HepG2 (cell line): ENCODE data around the gene GPS1. TPM values are rescaled to one million over a fixed set of nuclear protein-coding genes. Genes with fewer than 3 reads are reported as not detected.
A peak's percentile ranks its signal among the peaks of the same experiment; 100 is the strongest.

Experiments used
- MAF1 ChIP-seq: sonication (generic); formaldehyde crosslinking; IDR thresholded peaks from 2 replicates; pipeline ENCODE4 v1.5.0; 2020; ENCODE audit warnings: missing genetic modification reagents, borderline replicate concordance
- MEIS1 ChIP-seq: sonication (generic); formaldehyde crosslinking; IDR thresholded peaks from 2 replicates; pipeline ENCODE4 v1.9.0; 2021; ENCODE audit warnings: mild to moderate bottlenecking, missing genetic modification reagents, moderate library complexity, borderline replicate concordance
- NFE2 ChIP-seq: sonication (generic); formaldehyde crosslinking; IDR thresholded peaks from 2 replicates; pipeline ENCODE4 v1.4.0; 2020; ENCODE audit warnings: missing genetic modification reagents
- XBP1 ChIP-seq: sonication (generic); formaldehyde crosslinking; IDR thresholded peaks from 2 replicates; pipeline ENCODE4 v1.5.0; 2020; ENCODE audit warnings: missing genetic modification reagents
- ZFYVE20 ChIP-seq: sonication (generic); formaldehyde crosslinking; IDR thresholded peaks from 2 replicates; pipeline ENCODE4 v1.8.0; 2023; ENCODE audit warnings: low read depth, mild to moderate bottlenecking, moderate library complexity, missing genetic modification reagents, borderline replicate concordance
- ZNF746 ChIP-seq: sonication (generic); formaldehyde crosslinking; IDR thresholded peaks from 2 replicates; pipeline ENCODE4 v1.8.0; 2022; ENCODE audit warnings: mild to moderate bottlenecking, missing genetic modification reagents
- polyA plus RNA-seq, 8 experiments: library from polyadenylated mRNA; depleted of rRNA in 3 of 8; stranded (reverse) in 7 of 8; unstranded in 1 of 8; fragments of >200 nt; fragmentation: Illumina TruSeq in 4 of 8; extraction: Trizol in 4 of 8; gene quantifications; 2 replicates each; pipeline versions ENCODE4 v1.2.1 to v1.2.3, GENCODE V29; 2011 to 2016; ENCODE audit warnings: low read depth in 4 of 8, missing spikeins in 1 of 8, mixed read lengths in 1 of 8; ENCODE audit not compliant: insufficient read depth in 1 of 8
- total RNA-seq, 5 experiments: library from RNA; depleted of rRNA; stranded (reverse); fragments of >200 nt; fragmentation: Illumina TruSeq; extraction: Trizol; gene quantifications; 2 replicates each; pipeline ENCODE4 v1.2.3, GENCODE V29; 2016; ENCODE audit warnings: low read depth in 1 of 5
- TF ChIP-seq, protein P1 (sequence below): sonication (generic); formaldehyde crosslinking; conservative IDR thresholded peaks from 2 replicates; pipeline ENCODE4 v1.8.0; 2022; ENCODE audit warnings: missing genetic modification reagents
- TF ChIP-seq, protein P2 (sequence below): IDR thresholded peaks from 2 replicates; pipeline ENCODE4 v1.4.0; 2020; ENCODE audit warnings: mild to moderate bottlenecking, missing genetic modification reagents
- TF ChIP-seq, protein P3 (sequence below): IDR thresholded peaks from 2 replicates; pipeline ENCODE4 v1.6.1; 2016; ENCODE audit warnings: mild to moderate bottlenecking, missing biosample characterization, missing genetic modification reagents
- TF ChIP-seq, protein P4 (sequence below): sonication (generic); formaldehyde crosslinking; IDR thresholded peaks from 2 replicates; pipeline ENCODE4 v1.5.1; 2020; ENCODE audit warnings: missing genetic modification reagents, mild to moderate bottlenecking, borderline replicate concordance
- TF ChIP-seq, protein P5 (sequence below): sonication (generic); formaldehyde crosslinking; IDR thresholded peaks from 2 replicates; pipeline ENCODE4 v1.9.0; 2021; ENCODE audit warnings: missing genetic modification reagents, mild to moderate bottlenecking, borderline replicate concordance
- TF ChIP-seq, protein P6 (sequence below): sonication (generic); formaldehyde crosslinking; IDR thresholded peaks from 2 replicates; pipeline ENCODE4 v1.4.0; 2020; ENCODE audit warnings: missing genetic modification reagents, borderline replicate concordance

The GPS1 gene
- total and polyA plus RNA-seq, 2 of the 13 experiments (the other 11 are each of a cell fraction or from before 2014, with no cell fraction given): 124 to 128 TPM

DNA sequence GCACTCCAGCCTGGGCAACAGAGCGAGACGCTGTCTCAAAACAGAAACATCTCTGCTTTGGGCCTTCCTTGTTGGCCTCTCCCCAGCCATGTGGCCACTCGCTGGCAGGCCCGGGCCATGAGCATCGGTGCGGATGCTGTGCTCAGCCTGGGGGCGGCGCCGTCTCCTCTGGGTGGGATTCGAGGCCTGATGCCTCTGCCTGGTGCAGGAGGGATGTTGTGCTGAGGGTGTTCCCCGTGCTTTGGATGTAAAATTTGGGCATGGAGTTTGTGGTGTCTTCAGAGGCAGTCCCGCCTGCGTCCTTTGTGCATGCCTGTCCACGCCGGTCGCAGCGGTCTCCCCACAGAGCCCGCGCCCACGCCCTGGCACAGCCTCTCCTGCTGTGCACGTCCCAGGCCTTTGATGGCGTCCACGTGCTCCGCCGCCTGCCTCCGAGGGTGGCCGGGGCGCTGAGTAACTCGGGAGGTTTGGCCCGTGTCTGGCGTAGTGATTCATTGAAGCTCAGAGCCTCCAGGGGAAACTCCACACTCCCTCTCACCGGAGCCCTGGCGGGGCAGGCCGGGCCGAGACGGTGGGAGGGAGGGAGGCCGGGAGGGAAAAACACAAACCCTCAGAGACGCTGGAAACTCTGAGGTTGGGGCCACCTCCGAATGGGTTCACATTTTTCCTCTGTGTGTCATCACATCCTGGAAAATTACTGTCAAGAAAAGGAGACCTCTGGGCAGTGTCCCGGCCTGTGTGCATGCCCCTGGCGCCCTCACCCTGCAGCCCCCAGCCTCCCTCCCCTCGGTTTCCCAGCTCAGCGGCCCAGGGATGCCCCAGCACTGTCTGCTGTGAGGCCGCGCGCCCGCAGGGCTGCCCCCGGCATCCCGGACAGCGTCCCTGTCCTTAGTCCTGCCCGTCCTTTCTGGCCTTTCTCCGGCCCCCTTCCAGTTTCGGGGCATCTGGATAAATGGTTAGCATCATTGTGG, 48.0 kb upstream of the GPS1 start (continued):
- TF ChIP-seq, protein P1, sequence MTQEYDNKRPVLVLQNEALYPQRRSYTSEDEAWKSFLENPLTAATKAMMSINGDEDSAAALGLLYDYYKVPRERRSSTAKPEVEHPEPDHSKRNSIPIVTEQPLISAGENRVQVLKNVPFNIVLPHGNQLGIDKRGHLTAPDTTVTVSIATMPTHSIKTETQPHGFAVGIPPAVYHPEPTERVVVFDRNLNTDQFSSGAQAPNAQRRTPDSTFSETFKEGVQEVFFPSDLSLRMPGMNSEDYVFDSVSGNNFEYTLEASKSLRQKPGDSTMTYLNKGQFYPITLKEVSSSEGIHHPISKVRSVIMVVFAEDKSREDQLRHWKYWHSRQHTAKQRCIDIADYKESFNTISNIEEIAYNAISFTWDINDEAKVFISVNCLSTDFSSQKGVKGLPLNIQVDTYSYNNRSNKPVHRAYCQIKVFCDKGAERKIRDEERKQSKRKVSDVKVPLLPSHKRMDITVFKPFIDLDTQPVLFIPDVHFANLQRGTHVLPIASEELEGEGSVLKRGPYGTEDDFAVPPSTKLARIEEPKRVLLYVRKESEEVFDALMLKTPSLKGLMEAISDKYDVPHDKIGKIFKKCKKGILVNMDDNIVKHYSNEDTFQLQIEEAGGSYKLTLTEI (CRISPR knock-in tag): no peak
- TF ChIP-seq, protein P2, sequence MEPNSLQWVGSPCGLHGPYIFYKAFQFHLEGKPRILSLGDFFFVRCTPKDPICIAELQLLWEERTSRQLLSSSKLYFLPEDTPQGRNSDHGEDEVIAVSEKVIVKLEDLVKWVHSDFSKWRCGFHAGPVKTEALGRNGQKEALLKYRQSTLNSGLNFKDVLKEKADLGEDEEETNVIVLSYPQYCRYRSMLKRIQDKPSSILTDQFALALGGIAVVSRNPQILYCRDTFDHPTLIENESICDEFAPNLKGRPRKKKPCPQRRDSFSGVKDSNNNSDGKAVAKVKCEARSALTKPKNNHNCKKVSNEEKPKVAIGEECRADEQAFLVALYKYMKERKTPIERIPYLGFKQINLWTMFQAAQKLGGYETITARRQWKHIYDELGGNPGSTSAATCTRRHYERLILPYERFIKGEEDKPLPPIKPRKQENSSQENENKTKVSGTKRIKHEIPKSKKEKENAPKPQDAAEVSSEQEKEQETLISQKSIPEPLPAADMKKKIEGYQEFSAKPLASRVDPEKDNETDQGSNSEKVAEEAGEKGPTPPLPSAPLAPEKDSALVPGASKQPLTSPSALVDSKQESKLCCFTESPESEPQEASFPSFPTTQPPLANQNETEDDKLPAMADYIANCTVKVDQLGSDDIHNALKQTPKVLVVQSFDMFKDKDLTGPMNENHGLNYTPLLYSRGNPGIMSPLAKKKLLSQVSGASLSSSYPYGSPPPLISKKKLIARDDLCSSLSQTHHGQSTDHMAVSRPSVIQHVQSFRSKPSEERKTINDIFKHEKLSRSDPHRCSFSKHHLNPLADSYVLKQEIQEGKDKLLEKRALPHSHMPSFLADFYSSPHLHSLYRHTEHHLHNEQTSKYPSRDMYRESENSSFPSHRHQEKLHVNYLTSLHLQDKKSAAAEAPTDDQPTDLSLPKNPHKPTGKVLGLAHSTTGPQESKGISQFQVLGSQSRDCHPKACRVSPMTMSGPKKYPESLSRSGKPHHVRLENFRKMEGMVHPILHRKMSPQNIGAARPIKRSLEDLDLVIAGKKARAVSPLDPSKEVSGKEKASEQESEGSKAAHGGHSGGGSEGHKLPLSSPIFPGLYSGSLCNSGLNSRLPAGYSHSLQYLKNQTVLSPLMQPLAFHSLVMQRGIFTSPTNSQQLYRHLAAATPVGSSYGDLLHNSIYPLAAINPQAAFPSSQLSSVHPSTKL (CRISPR knock-in tag): peak; percentile 81
- TF ChIP-seq, protein P3, sequence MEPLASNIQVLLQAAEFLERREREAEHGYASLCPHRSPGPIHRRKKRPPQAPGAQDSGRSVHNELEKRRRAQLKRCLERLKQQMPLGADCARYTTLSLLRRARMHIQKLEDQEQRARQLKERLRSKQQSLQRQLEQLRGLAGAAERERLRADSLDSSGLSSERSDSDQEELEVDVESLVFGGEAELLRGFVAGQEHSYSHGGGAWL (CRISPR knock-in tag): peak; percentile 91
- TF ChIP-seq MEIS1 (0 out of 2 replicates have a peak, but pooled peaks have one; percentile 68), XBP1 (no peak), MAF1 (CRISPR knock-in tag) (peak; percentile 73; the same call in 1 of the 2 replicates), ZNF746 (CRISPR knock-in tag) (peak; percentile 90), ZFYVE20 (no peak), NFE2 (CRISPR knock-in tag) (no peak; the same call in 1 of the 2 replicates)
- TF ChIP-seq, protein P4, sequence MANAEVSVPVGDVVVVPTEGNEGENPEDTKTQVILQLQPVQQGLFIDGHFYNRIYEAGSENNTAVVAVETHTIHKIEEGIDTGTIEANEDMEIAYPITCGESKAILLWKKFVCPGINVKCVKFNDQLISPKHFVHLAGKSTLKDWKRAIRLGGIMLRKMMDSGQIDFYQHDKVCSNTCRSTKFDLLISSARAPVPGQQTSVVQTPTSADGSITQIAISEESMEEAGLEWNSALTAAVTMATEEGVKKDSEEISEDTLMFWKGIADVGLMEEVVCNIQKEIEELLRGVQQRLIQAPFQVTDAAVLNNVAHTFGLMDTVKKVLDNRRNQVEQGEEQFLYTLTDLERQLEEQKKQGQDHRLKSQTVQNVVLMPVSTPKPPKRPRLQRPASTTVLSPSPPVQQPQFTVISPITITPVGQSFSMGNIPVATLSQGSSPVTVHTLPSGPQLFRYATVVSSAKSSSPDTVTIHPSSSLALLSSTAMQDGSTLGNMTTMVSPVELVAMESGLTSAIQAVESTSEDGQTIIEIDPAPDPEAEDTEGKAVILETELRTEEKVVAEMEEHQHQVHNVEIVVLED (CRISPR knock-in tag): no peak
- TF ChIP-seq, protein P5, sequence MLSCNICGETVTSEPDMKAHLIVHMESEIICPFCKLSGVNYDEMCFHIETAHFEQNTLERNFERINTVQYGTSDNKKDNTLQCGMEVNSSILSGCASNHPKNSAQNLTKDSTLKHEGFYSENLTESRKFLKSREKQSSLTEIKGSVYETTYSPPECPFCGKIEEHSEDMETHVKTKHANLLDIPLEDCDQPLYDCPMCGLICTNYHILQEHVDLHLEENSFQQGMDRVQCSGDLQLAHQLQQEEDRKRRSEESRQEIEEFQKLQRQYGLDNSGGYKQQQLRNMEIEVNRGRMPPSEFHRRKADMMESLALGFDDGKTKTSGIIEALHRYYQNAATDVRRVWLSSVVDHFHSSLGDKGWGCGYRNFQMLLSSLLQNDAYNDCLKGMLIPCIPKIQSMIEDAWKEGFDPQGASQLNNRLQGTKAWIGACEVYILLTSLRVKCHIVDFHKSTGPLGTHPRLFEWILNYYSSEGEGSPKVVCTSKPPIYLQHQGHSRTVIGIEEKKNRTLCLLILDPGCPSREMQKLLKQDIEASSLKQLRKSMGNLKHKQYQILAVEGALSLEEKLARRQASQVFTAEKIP (CRISPR knock-in tag): no peak
- TF ChIP-seq, protein P6, sequence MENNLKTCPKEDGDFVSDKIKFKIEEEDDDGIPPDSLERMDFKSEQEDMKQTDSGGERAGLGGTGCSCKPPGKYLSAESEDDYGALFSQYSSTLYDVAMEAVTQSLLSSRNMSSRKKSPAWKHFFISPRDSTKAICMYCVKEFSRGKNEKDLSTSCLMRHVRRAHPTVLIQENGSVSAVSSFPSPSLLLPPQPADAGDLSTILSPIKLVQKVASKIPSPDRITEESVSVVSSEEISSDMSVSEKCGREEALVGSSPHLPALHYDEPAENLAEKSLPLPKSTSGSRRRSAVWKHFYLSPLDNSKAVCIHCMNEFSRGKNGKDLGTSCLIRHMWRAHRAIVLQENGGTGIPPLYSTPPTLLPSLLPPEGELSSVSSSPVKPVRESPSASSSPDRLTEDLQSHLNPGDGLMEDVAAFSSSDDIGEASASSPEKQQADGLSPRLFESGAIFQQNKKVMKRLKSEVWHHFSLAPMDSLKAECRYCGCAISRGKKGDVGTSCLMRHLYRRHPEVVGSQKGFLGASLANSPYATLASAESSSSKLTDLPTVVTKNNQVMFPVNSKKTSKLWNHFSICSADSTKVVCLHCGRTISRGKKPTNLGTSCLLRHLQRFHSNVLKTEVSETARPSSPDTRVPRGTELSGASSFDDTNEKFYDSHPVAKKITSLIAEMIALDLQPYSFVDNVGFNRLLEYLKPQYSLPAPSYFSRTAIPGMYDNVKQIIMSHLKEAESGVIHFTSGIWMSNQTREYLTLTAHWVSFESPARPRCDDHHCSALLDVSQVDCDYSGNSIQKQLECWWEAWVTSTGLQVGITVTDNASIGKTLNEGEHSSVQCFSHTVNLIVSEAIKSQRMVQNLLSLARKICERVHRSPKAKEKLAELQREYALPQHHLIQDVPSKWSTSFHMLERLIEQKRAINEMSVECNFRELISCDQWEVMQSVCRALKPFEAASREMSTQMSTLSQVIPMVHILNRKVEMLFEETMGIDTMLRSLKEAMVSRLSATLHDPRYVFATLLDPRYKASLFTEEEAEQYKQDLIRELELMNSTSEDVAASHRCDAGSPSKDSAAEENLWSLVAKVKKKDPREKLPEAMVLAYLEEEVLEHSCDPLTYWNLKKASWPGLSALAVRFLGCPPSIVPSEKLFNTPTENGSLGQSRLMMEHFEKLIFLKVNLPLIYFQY: peak; percentile 55; the same call in 1 of the 2 replicates
